GM23248 (cell line): ENCODE results near the gene LPAR1.

ENCODE experiments used
- EZH2 ChIP-seq: fragments of 200-600 bp; sonication (generic); IDR thresholded peaks from 2 replicates; pipeline ENCODE4 v1.6.1; 2018; ENCODE audit warnings: antibody characterized with exemption, mild to moderate bottlenecking; ENCODE audit not compliant: insufficient read depth, poor library complexity, severe bottlenecking
- EZH2phosphoT487 ChIP-seq: fragments of 200-600 bp; sonication (generic); IDR thresholded peaks from 2 replicates; pipeline ENCODE4 v1.6.1; 2018; ENCODE audit warnings: antibody characterized with exemption, moderate library complexity, mild to moderate bottlenecking, low read depth; ENCODE audit not compliant: insufficient read depth

DNA sequence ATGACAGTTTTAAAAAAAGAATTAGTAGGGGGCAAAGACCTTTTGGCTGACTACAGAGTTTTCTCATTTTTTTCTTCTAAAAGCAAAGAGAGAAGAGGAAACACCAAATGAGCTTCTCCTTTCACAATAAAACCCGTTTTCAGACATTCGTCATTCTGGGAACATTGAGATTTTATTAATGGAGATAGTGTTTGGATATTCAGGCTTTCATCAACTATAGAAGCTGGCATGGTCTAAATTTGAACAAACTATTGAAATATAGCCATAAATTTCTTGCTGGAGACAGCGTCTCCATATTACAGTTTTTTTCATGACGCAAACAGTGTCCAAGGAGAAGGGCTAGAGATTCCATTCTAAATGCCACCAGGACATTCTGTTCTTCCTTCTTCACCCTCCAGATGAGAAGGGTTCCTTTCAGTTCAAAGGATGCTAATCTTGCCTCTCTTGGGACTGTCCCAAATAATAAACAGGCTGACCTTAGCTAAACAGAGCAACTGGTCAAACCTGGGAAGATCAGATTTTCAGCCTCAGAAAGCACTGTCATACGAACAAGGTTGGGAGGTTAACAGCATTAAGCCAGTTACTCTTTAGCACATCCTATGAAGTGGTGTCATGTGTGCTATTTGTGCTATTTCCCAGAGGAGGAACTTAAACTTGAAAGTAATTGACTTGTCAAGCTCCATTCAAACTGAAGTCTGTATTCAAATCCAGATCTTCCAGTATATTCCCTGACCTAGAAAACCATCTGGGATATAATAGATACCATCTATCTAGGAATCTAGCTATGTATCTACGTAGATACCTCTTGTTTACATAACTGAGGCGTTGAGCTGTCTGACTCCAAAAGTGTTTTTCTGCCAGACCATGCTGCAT, 125.6 kb downstream of the LPAR1 start:
- TF ChIP-seq EZH2phosphoT487 (no peak), EZH2 (no peak)
